SK-N-SH (cell line): ENCODE data around the gene AP3S2.

ENCODE experiments used
- TAF1 ChIP-seq: IDR thresholded peaks from 2 replicates; pipeline ENCODE4 v1.6.1; 2012; ENCODE audit warnings: low read depth, mild to moderate bottlenecking, low read length, moderate library complexity, borderline replicate concordance
- TF ChIP-seq, protein P1 (sequence below): fragments of 200-600 bp; sonication (generic); IDR thresholded peaks from 2 replicates; pipeline ENCODE4 v1.6.1; 2017; ENCODE audit warnings: antibody characterized with exemption, mild to moderate bottlenecking, moderate library complexity

DNA sequence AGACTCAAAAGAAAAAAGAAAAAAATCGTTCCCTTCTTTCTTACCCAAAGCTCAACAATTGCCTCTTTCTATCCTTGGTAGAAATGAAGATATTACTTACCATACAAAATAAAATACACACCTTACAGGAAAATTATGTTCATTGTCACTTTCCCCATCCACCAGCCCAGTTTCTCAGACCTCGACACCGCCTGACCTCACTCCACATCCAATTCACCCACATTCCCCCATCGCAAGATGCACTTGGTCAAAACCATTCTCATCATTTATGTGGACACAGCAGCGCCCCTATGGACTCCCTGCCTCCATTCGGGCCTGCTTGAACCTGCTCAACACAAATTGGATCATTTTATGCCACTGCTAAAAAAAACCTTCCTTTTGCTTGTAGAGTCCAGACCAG lies 86.1 kb downstream of the AP3S2 start:
- TF ChIP-seq, protein P1, sequence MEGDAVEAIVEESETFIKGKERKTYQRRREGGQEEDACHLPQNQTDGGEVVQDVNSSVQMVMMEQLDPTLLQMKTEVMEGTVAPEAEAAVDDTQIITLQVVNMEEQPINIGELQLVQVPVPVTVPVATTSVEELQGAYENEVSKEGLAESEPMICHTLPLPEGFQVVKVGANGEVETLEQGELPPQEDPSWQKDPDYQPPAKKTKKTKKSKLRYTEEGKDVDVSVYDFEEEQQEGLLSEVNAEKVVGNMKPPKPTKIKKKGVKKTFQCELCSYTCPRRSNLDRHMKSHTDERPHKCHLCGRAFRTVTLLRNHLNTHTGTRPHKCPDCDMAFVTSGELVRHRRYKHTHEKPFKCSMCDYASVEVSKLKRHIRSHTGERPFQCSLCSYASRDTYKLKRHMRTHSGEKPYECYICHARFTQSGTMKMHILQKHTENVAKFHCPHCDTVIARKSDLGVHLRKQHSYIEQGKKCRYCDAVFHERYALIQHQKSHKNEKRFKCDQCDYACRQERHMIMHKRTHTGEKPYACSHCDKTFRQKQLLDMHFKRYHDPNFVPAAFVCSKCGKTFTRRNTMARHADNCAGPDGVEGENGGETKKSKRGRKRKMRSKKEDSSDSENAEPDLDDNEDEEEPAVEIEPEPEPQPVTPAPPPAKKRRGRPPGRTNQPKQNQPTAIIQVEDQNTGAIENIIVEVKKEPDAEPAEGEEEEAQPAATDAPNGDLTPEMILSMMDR, result no peak
- no peak for TF ChIP-seq TAF1
